ENCODE measurements around the gene GALNTL6. TPM values are rescaled to one million over a fixed set of nuclear protein-coding genes. Genes with fewer than 3 reads are reported as not detected.

Gene GALNTL6
- total and polyA plus RNA-seq, 2 donors (not counting 3 experiments of a cell fraction or from before 2014, with no cell fraction given), result not detected

GRCh38 chr4:172762895-172763294, 949.7 kb downstream of the GALNTL6 start:
- H3K4me3 ChIP-seq (replicated peaks in 1 of 3; ENCODE audit: insufficient read depth in 1 of 3, low read depth in 1 of 3, low read length in 3 of 3), result no peak overlapping the region
- no peaks in the 10 kb centered on the region for H3K9me1 ChIP-seq (replicated peaks; ENCODE audit: control insufficient read depth, extremely low read depth, insufficient read depth, low read length)
- no peak overlapping the region for H2AFZ ChIP-seq (ENCODE audit: low read depth, low read length)
- no TSS peak for BruUV-seq (replicated peaks)
- H3K36me3 ChIP-seq (ENCODE audit: control insufficient read depth in 2 of 2, extremely low read depth in 1 of 2, insufficient read depth in 2 of 2, low read length in 2 of 2), result no peaks in the 10 kb centered on the region
- POLR2A ChIA-PET, result no interaction called here
- no peaks in the 10 kb centered on the region for H4K20me1 ChIP-seq (replicated peaks; ENCODE audit: control insufficient read depth, extremely low read depth, insufficient read depth, low read length)
- dilution Hi-C loops (cut with MboI; ENCODE audit: extremely low pct_ligation_motif_present, low sequenced_read_pairs), result no loop called here
- no peak for TF ChIP-seq POLR2A (IDR thresholded peaks at IDR 0.05; ENCODE audit: low read depth, low read length)
- TF ChIP-seq POLR2AphosphoS5 (IDR thresholded peaks at IDR 0.05; ENCODE audit: insufficient read depth, low read depth, low read length), result no peak
- no peak for TF ChIP-seq MYC (IDR thresholded peaks at IDR 0.05; ENCODE audit: low read depth, low read length)
- no peak for TF ChIP-seq GATA2 (IDR thresholded peaks at IDR 0.05; ENCODE audit: insufficient read depth, insufficient read length, low read depth, low read length)
- TF ChIP-seq CTCF (IDR thresholded peaks at IDR 0.05; ENCODE audit: extremely low read depth in 1 of 2, insufficient read depth in 1 of 2, low read depth in 1 of 2, low read length in 2 of 2), result no peak
- TF ChIP-seq FOS (IDR thresholded peaks at IDR 0.05; ENCODE audit: borderline replicate concordance, insufficient read depth, low read length), result no peak
- TF ChIP-seq JUN (IDR thresholded peaks at IDR 0.05; ENCODE audit: borderline replicate concordance, insufficient read depth, insufficient read length, low read depth), result no peak
- no peak for TF ChIP-seq MAX (IDR thresholded peaks at IDR 0.05; ENCODE audit: insufficient read depth, insufficient read length)
- no peak for TF ChIP-seq EZH2 (IDR thresholded peaks at IDR 0.05; ENCODE audit: borderline replicate concordance, low read depth, low read length, severe bottlenecking)
- H3K27me3 ChIP-seq (ENCODE audit: control insufficient read depth in 2 of 2, insufficient read depth in 2 of 2, low read length in 2 of 2), result no peaks in the 10 kb centered on the region
- H3K4me1 ChIP-seq (ENCODE audit: control insufficient read depth, extremely low read depth, insufficient read depth, low read length), result no peaks in the 10 kb centered on the region
- intact Hi-C loops (cut with micrococcal nuclease), result no loop called here
- no peak overlapping the region for H3K4me2 ChIP-seq (ENCODE audit: insufficient read depth, low read length)
- no peaks in the 10 kb centered on the region for H3K9me3 ChIP-seq (replicated peaks; ENCODE audit: control insufficient read depth, insufficient read depth, low read length)
- CTCF ChIA-PET, result no interaction called here
- FAIRE-seq (no peak), DNase-seq (ENCODE audit: low read depth, low spot score) (no peak)
- H3K27ac ChIP-seq (ENCODE audit: insufficient read depth, low read depth, low read length), result no peak overlapping the region
- no peaks in the 10 kb centered on the region for H3K79me2 ChIP-seq (ENCODE audit: control insufficient read depth, insufficient read depth, low read length)
- H3K9ac ChIP-seq (replicated peaks; ENCODE audit: extremely low read depth, insufficient read depth, low read length), result no peak overlapping the region

Measured in endothelial cell of umbilical vein (primary cell).